ENCODE measurements around the gene MRPS14.

Gene MRPS14

DNA sequence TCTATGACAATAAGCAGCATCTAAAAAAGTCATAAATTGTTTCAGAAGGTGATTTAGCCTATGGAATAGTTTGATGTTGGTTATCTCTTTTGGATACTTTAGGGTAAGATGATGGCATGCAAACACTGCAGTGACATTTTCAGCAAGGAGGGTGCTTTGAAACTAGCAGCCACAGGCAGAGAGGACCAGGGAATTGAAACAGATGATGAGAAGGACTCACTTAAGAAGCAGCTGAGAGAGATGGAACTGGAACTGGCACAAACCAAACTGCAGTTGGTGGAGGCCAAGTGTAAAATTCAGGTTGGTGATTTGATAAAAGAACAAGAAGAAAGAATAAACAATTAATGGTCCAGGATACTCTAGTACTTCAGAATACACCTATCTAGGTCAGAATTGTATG, 34.7 kb downstream of the MRPS14 start:
- Mint-ChIP-seq H3K4me3 (peak overlapping the region in 1 of 2 donors; percentile 2), H3K36me3 (peaks cover 20 to 21% of the 10 kb centered on the region in 2 donors)

GRCh38 chr1:174984952-174985351, 38.3 kb downstream of the MRPS14 start:
- H3K36me3 Mint-ChIP-seq: peaks cover 39 to 47% of the 10 kb centered on the region in 2 donors
- H3K9me3 Mint-ChIP-seq: no peaks in the 10 kb centered on the region
- no peaks in the 10 kb centered on the region for H3K27me3 Mint-ChIP-seq
- no peak for DNase-seq
- no peak overlapping the region for H3K27ac Mint-ChIP-seq
- no peak for ATAC-seq (replicated peaks)
- no peak overlapping the region for H3K4me3 Mint-ChIP-seq
- peaks cover 10 to 22% of the 10 kb centered on the region in 2 donors for H3K4me1 Mint-ChIP-seq

More for the DNA sequence above, 34.7 kb downstream of the MRPS14 start:
- Mint-ChIP-seq H3K9me3 (no peaks in the 10 kb centered on the region), H3K4me1 (peaks cover 7 to 22% of the 10 kb centered on the region in 2 donors), H3K27ac (peak overlapping the region; percentile 16), H3K27me3 (no peaks in the 10 kb centered on the region)
- ATAC-seq (replicated peaks) (no peak), DNase-seq (no peak)

GRCh38 chr1:174982971-174983689, 40.1 kb downstream of the MRPS14 start:
- Mint-ChIP-seq H3K4me3 (no peak overlapping the region), H3K27me3 (no peaks in the 10 kb centered on the region), H3K36me3 (peaks cover 31 to 40% of the 10 kb centered on the region in 2 donors), H3K27ac (no peak overlapping the region), H3K9me3 (no peaks in the 10 kb centered on the region), H3K4me1 (peaks cover 2 to 7% of the 10 kb centered on the region in 2 donors)
- DNase-seq (no peak), ATAC-seq (replicated peaks) (no peak)

- ATAC-seq (replicated peaks): no peak
- Mint-ChIP-seq H3K4me1 (peaks cover 7 to 19% of the 10 kb centered on the region in 2 donors), H3K27ac (peak overlapping the region; percentile 31), H3K27me3 (no peaks in the 10 kb centered on the region), H3K9me3 (no peaks in the 10 kb centered on the region), H3K36me3 (peaks cover 29 to 41% of the 10 kb centered on the region in 2 donors), H3K4me3 (no peak overlapping the region)
- DNase-seq: no peak
Measured at GRCh38 chr1:174976436-174977108, 46.7 kb downstream of the MRPS14 start.

- H3K9me3 Mint-ChIP-seq: no peaks in the 10 kb centered on the region
- no peak overlapping the region for H3K27ac Mint-ChIP-seq
- DNase-seq (no peak), ATAC-seq (replicated peaks) (no peak)
- H3K36me3 Mint-ChIP-seq: peaks cover 29 to 40% of the 10 kb centered on the region in 2 donors
- peaks cover 10 to 22% of the 10 kb centered on the region in 2 donors for H3K4me1 Mint-ChIP-seq
- no peak overlapping the region for H3K4me3 Mint-ChIP-seq
- H3K27me3 Mint-ChIP-seq: no peaks in the 10 kb centered on the region
Measured at GRCh38 chr1:174975764-174976163, 47.5 kb downstream of the MRPS14 start.

DNA sequence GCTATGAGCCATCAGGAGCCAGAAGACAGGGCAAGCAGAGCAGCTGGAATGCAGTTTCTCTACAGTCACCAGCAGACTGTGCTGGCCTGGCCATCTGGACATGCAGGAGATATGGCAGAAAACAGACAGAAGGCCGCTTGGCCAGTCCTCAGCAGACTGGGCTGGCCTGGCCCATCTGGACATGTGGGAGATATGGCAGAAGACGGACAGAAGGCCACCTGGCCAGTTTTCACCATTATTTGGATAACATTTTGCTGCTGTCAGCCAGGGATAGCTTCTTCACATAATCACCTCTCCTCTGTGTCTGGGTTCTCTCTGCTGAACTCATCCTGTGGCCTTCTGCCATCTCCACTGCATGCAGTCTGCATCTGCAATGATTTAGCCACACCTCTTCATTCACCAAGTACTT, 48.5 kb downstream of the MRPS14 start:
- no peaks in the 10 kb centered on the region for H3K9me3 Mint-ChIP-seq
- ATAC-seq (replicated peaks) (no peak), DNase-seq (no peak)
- H3K36me3 Mint-ChIP-seq: peaks cover 24 to 39% of the 10 kb centered on the region in 2 donors
- H3K4me3 Mint-ChIP-seq: no peak overlapping the region
- peaks cover 10 to 15% of the 10 kb centered on the region in 2 donors for H3K4me1 Mint-ChIP-seq
- H3K27ac Mint-ChIP-seq: no peak overlapping the region
- no peaks in the 10 kb centered on the region for H3K27me3 Mint-ChIP-seq

- no peaks in the 10 kb centered on the region for H3K9me3 Mint-ChIP-seq
- no peaks in the 10 kb centered on the region for H3K27me3 Mint-ChIP-seq
- peak overlapping the region; percentile 47 for H3K27ac Mint-ChIP-seq
- H3K4me1 Mint-ChIP-seq: peaks cover 24 to 32% of the 10 kb centered on the region in 2 donors
- no peak for DNase-seq
- no peak overlapping the region for H3K4me3 Mint-ChIP-seq
- ATAC-seq (replicated peaks): no peak
- peaks cover 23 to 34% of the 10 kb centered on the region in 2 donors for H3K36me3 Mint-ChIP-seq
Measured at GRCh38 chr1:174971902-174972301, 51.3 kb downstream of the MRPS14 start.

GRCh38 chr1:174971466-174971865, 51.8 kb downstream of the MRPS14 start:
- Mint-ChIP-seq H3K36me3 (peaks cover 23 to 34% of the 10 kb centered on the region in 2 donors), H3K4me1 (peaks cover 25 to 30% of the 10 kb centered on the region in 2 donors), H3K9me3 (no peaks in the 10 kb centered on the region), H3K27ac (no peak overlapping the region), H3K27me3 (no peaks in the 10 kb centered on the region), H3K4me3 (no peak overlapping the region)
- no peak for ATAC-seq (replicated peaks)
- no peak for DNase-seq

DNA sequence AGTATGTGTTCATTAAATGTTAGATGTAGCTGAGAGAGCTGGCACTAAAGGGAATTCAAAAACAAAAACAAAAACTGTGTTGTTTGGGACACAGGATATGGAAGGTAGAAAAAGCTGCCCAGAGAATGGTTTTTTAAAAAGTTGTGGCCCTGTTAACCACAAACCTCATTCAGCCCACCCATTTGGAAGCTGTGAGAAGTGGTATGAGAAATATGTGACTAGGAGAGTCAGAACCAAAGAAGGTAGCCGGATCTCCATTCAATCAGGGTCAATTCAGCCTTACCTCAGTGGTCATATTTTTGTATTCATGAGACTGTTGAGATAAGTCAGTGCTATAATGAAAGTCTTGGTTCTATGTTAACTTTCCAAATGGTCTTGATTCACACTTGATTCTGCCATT, 53.2 kb downstream of the MRPS14 start:
- peaks cover 30 to 44% of the 10 kb centered on the region in 2 donors for H3K4me1 Mint-ChIP-seq
- no peak overlapping the region for H3K27ac Mint-ChIP-seq
- peaks cover 14 to 23% of the 10 kb centered on the region in 2 donors for H3K36me3 Mint-ChIP-seq
- H3K4me3 Mint-ChIP-seq: no peak overlapping the region
- no peaks in the 10 kb centered on the region for H3K27me3 Mint-ChIP-seq
- no peaks in the 10 kb centered on the region for H3K9me3 Mint-ChIP-seq
- ATAC-seq (replicated peaks) (peak in 1 of 2 donors; percentile 22), DNase-seq (no peak)

- DNase-seq: no peak
- H3K9me3 Mint-ChIP-seq: no peaks in the 10 kb centered on the region
- peak overlapping the region; percentile 70 for H3K27ac Mint-ChIP-seq
- peak; percentile 84 to 88 for ATAC-seq (replicated peaks)
- peaks cover 40 to 56% of the 10 kb centered on the region in 2 donors for H3K4me1 Mint-ChIP-seq
- H3K4me3 Mint-ChIP-seq: peak overlapping the region; percentile 52 to 56
- peaks cover 7 to 17% of the 10 kb centered on the region in 2 donors for H3K36me3 Mint-ChIP-seq
- no peaks in the 10 kb centered on the region for H3K27me3 Mint-ChIP-seq
Measured at GRCh38 chr1:174968750-174969244, 54.4 kb downstream of the MRPS14 start.

DNA sequence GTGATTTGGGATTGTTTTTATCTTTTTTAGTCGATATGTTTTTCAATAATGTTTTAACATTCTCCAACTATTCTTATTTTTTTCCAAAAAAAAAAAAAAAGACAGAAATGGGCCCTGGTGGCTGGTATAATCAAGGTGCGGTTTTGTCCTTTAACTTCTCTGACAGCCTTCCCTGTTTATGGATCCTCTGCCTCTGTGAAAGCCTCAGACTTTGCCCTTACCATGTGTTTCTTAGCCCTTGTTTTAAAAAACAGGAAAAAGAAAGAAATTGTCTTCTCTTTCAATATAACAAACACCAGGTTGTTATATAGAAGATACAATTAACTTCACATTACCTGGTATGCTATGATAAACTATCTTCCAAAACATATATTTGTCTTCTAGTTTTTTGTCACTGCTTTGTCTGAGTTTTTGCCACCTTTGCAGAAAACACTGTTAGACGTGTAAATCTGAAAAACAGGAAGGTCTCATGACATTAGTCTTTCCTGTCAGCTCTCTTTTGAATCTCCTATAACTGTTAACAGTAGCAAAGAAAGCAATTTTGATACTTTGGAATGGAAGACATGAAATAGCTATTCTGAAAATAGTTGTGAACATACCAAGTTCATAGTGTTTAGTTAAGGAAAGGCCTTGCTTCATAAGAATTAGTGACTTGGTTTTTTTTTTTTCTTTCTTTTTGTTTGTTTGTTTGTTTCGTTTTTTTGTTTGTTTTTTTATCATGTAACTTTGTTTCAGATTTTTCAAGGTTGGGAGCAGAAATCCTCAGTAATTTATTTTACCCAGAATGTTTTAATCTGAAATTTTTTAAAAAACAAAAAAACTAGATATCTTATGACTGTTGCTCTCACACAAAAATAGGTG, 55.1 kb downstream of the MRPS14 start:
- H3K36me3 Mint-ChIP-seq: peaks cover 5 to 14% of the 10 kb centered on the region in 2 donors
- no peak for ATAC-seq (replicated peaks)
- no peak for DNase-seq
- H3K9me3 Mint-ChIP-seq: no peaks in the 10 kb centered on the region
- no peaks in the 10 kb centered on the region for H3K27me3 Mint-ChIP-seq
- H3K27ac Mint-ChIP-seq: peak overlapping the region; percentile 70
- H3K4me1 Mint-ChIP-seq: peaks cover 42 to 63% of the 10 kb centered on the region in 2 donors
- peak overlapping the region; percentile 52 to 56 for H3K4me3 Mint-ChIP-seq

- peak overlapping the region; percentile 10 to 35 for H3K4me3 Mint-ChIP-seq
- H3K27me3 Mint-ChIP-seq: no peaks in the 10 kb centered on the region
- ATAC-seq (replicated peaks): no peak
- no peaks in the 10 kb centered on the region for H3K9me3 Mint-ChIP-seq
- H3K4me1 Mint-ChIP-seq: peaks cover 34 to 52% of the 10 kb centered on the region in 2 donors
- H3K27ac Mint-ChIP-seq: no peak overlapping the region
- H3K36me3 Mint-ChIP-seq: peaks cover 2 to 10% of the 10 kb centered on the region in 2 donors
- DNase-seq: no peak
Measured at GRCh38 chr1:174966008-174966572, 57.1 kb downstream of the MRPS14 start.

DNA sequence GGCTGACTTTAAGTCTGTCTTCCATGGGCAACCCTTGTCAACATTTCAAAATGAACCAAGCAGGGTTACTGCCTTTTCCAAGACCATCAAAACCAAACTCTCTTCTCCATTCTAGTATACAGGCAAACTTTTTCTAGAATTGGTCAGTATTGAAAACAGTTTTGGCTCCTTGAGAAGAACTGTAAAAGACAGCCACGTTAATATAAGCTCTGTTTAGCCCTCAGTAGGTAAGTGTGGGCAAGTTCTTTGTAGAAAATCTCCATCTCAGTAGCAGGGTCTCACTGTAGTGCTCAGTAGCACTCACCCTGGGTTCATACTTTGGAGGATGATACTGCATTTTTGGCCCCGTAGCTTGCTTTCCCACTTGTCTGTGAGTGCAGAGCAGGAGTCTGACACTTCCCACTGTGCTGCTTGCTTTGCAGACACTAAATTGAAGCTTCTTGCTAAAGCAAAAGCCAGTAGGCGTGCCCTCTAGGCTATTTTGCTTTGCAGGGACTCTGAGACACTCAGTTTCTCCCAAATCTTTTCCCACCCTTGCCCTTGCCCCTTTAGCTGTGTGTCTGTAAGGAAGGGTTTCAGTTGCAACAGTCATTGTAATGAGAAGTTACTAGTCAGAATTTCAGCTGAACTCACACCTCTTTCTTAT, 57.7 kb downstream of the MRPS14 start:
- peak overlapping the region; percentile 9 for H3K27ac Mint-ChIP-seq

More for the DNA sequence above, 57.7 kb downstream of the MRPS14 start:
- Mint-ChIP-seq H3K36me3 (peaks cover 2 to 10% of the 10 kb centered on the region in 2 donors), H3K4me1 (peaks cover 34 to 52% of the 10 kb centered on the region in 2 donors), H3K27me3 (no peaks in the 10 kb centered on the region), H3K4me3 (peak overlapping the region; percentile 18 to 35), H3K9me3 (no peaks in the 10 kb centered on the region)
- no peak for DNase-seq
- no peak for ATAC-seq (replicated peaks)
